Measurements from ENCODE around the gene OR12D1. TPM values are rescaled to one million over a fixed set of nuclear protein-coding genes. Genes with fewer than 3 reads are reported as not detected.

Gene OR12D1
- total and polyA plus RNA-seq, 2 of the 4 experiments (the other 2 are of a cell fraction): not detected

DNA sequence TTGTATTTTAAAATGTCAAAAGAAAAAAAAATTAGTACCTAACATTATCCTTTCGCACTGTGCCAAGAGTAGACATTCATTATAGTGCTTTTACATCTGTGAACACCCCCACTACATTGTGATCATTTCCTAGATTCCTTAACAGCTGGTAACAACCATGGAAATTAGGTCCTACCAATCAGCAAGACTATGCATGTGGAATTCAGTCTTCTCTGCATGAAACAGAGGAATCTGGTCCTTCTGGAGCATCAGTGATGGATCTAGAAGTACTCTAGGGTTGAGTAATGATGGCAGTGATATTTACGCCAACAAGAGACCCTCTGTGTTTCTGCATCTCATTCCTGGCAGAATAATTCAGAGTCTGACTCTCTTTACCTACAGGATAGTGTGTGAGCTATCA, 9.4 kb downstream of the OR12D1 start:
- no peak overlapping the region for H2AFZ ChIP-seq (replicated peaks; ENCODE audit: low read length, poor library complexity)
- BruUV-seq (replicated peaks): no TSS peak
- DNase-seq: no peak
- H3K23ac ChIP-seq (ENCODE audit: low read depth, low read length): no peak overlapping the region
- no peak overlapping the region for H2BK120ac ChIP-seq (ENCODE audit: low read depth, low read length)
- ChIA-PET CTCF (no interaction called here), POLR2A (ENCODE audit: unreplicated experiment) (no interaction called here)
- no peaks in the 10 kb centered on the region for H3K36me3 ChIP-seq (ENCODE audit: control insufficient read depth, insufficient read depth, low read length)
- no peaks in the 10 kb centered on the region for H4K20me1 ChIP-seq (ENCODE audit: insufficient read depth, low read length)
- H3K9me1 ChIP-seq (ENCODE audit: insufficient read depth, low read length): no peaks in the 10 kb centered on the region
- H3K27ac ChIP-seq (ENCODE audit: insufficient read depth, low read length): no peak overlapping the region
- no peak overlapping the region for H2AK5ac ChIP-seq (ENCODE audit: low read depth, low read length)
- H4K8ac ChIP-seq (ENCODE audit: low read depth in 2 of 2, low read length in 2 of 2): no peak overlapping the region
- no peak overlapping the region for H3K4me3 ChIP-seq (ENCODE audit: insufficient read depth, low read depth, low read length)
- H3K79me1 ChIP-seq (ENCODE audit: low read depth in 1 of 2, low read length in 2 of 2): no peaks in the 10 kb centered on the region
- H3K27me3 ChIP-seq (ENCODE audit: control insufficient read depth, insufficient read depth, low read length): no peaks in the 10 kb centered on the region
- H3K56ac ChIP-seq (ENCODE audit: extremely low read depth, insufficient read depth, low read length): no peak overlapping the region
- no CpG with 5 or more reads among the region's 2 CpGs for WGBS, 2 experiments (ENCODE audit: extremely low coverage in 2 of 2, insufficient read length in 1 of 2)
- H3K4me2 ChIP-seq (ENCODE audit: low read depth, low read length): no peak overlapping the region
- ATAC-seq (ENCODE audit: low read depth): no peak
- no peak overlapping the region for H2BK20ac ChIP-seq (ENCODE audit: low read depth, low read length)
- no peak overlapping the region for H4K91ac ChIP-seq (ENCODE audit: insufficient read depth, low read depth, low read length)
- no peak overlapping the region for H3K18ac ChIP-seq (ENCODE audit: low read depth, low read length)
- intact Hi-C loops (cut with micrococcal nuclease) (no loop called here), in situ Hi-C loops (cut with MboI; ENCODE audit: low sequenced_read_pairs) (no loop called here), dilution Hi-C loops (cut with HindIII; ENCODE audit: low sequenced_read_pairs, unreplicated experiment) (no loop called here)
- H2BK5ac ChIP-seq (ENCODE audit: low read depth, low read length, poor library complexity, severe bottlenecking): no peak overlapping the region
- H3K9me3 ChIP-seq (ENCODE audit: control insufficient read depth, insufficient read depth, low read length): peaks cover 6% of the 10 kb centered on the region
- TF ChIP-seq MXI1 (IDR thresholded peaks at IDR 0.05; ENCODE audit: borderline replicate concordance, low read depth, low read length) (no peak), NFE2L2 (IDR thresholded peaks at IDR 0.05; ENCODE audit: low read depth, low read length) (no peak), RCOR1 (IDR thresholded peaks at IDR 0.05; ENCODE audit: insufficient replicate concordance, low read length) (no peak), CHD1 (IDR thresholded peaks at IDR 0.05; ENCODE audit: low read depth, low read length) (no peak), RFX5 (IDR thresholded peaks at IDR 0.05; ENCODE audit: low read depth, low read length) (no peak)
- TF ChIP-seq, protein P1, sequence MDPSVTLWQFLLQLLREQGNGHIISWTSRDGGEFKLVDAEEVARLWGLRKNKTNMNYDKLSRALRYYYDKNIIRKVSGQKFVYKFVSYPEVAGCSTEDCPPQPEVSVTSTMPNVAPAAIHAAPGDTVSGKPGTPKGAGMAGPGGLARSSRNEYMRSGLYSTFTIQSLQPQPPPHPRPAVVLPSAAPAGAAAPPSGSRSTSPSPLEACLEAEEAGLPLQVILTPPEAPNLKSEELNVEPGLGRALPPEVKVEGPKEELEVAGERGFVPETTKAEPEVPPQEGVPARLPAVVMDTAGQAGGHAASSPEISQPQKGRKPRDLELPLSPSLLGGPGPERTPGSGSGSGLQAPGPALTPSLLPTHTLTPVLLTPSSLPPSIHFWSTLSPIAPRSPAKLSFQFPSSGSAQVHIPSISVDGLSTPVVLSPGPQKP (IDR thresholded peaks at IDR 0.05; ENCODE audit: borderline replicate concordance, low read depth, low read length): no peak
- TF ChIP-seq, protein P2, sequence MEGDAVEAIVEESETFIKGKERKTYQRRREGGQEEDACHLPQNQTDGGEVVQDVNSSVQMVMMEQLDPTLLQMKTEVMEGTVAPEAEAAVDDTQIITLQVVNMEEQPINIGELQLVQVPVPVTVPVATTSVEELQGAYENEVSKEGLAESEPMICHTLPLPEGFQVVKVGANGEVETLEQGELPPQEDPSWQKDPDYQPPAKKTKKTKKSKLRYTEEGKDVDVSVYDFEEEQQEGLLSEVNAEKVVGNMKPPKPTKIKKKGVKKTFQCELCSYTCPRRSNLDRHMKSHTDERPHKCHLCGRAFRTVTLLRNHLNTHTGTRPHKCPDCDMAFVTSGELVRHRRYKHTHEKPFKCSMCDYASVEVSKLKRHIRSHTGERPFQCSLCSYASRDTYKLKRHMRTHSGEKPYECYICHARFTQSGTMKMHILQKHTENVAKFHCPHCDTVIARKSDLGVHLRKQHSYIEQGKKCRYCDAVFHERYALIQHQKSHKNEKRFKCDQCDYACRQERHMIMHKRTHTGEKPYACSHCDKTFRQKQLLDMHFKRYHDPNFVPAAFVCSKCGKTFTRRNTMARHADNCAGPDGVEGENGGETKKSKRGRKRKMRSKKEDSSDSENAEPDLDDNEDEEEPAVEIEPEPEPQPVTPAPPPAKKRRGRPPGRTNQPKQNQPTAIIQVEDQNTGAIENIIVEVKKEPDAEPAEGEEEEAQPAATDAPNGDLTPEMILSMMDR (conservative IDR thresholded peaks at IDR 0.05; ENCODE audit: low read depth, low read length): no peak
- H2AK9ac ChIP-seq (replicated peaks; ENCODE audit: low read depth, low read length, poor library complexity): no peak overlapping the region
- H3K9ac ChIP-seq (ENCODE audit: low read depth, low read length): no peak overlapping the region
- H3K4ac ChIP-seq (ENCODE audit: low read depth, low read length): no peak overlapping the region
- no peak overlapping the region for H4K5ac ChIP-seq (ENCODE audit: low read depth, low read length)
- no peak overlapping the region for H3K14ac ChIP-seq (replicated peaks; ENCODE audit: low read depth, low read length)
- no peak overlapping the region for H2BK15ac ChIP-seq (ENCODE audit: low read depth, low read length)
- H3K4me1 ChIP-seq (ENCODE audit: control insufficient read depth, insufficient read depth, low read length): no peaks in the 10 kb centered on the region

Data from IMR-90 (cell line).